Stimulated activated CD4-positive, alpha-beta T cell treated with anti-CD3 and anti-CD28 coated beads, Interleukin-1b, Interleukin-23, amount 100 ng/mL, for 1 hour (primary cell): ENCODE results near the gene GCLC.
"Not testable (repeated sequence)": the region's sequence is repeated elsewhere in the genome, so short reads cannot be mapped to it uniquely, and the experiment has no call there.

Experiments used
- DNase-seq, 2 donors: peaks; one replicate each; pipeline ENCODE4 v3.0.0-alpha.2; 2020; ENCODE audit warnings: low read depth in 2 of 2

Gene GCLC

GRCh38 chr6:53544470-53545308 is at the start of gene GCLC:
Gene GCLC (minus strand): TSS chr6:53545101. CDS start chr6:53544645, 456 bp downstream.
- peak; percentile 60 to 78 for DNase-seq

GRCh38 chr6:53594596-53594995 is 49.7 kb upstream of the GCLC start:
- no peak for DNase-seq

DNA sequence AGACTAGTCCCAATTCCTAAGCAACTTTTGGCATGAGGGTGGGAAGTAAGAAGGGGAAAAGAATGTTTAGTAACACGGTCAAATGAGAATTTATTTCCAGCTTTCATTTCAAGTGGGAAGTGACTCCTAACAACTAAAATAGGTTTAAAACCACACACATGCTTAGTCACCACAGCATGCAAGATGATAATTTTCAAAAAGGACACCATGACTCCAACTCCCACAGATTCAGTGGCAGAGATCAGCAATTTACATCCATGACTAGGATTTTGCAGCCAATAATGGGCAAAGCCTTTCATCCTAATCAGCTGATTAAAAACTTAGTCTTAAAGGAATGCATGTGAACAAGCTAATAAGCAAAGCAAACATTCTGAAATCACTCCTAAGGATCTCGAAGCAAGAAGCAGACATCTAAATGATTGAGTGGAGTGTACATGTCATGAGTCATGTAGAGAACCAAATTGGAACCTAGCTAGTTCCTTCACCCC is 48.1 kb upstream of the GCLC start:
- no peak for DNase-seq

GRCh38 chr6:53591873-53592272 is 47.0 kb upstream of the GCLC start:
- no peak for DNase-seq

- no peak for DNase-seq
Observed at GRCh38 chr6:53588816-53589509, 44.1 kb upstream of the GCLC start.

- DNase-seq, result no peak
Observed at GRCh38 chr6:53587291-53587690, 42.4 kb upstream of the GCLC start.

- DNase-seq, result no peak
Observed at GRCh38 chr6:53585208-53585900, 40.5 kb upstream of the GCLC start.

DNA sequence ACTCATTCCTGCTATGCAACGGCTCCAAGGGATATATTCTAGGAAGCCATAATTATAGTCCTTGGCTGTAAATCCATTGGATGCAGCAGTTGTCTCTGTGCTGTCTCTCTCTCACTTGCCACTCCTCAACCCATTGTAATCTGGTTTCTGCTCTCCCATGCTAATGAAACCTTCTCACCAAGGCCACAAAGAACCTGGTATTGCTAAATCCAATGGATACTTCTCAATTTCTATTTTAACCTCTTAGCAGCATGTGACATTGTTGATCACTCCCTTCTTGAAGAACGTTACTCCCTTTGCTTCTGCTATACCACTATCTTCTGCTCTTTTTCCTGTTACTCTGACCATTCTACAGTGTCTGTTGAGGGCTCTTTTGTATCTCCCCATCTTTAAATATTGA is 39.8 kb upstream of the GCLC start:
- no peak for DNase-seq

DNA sequence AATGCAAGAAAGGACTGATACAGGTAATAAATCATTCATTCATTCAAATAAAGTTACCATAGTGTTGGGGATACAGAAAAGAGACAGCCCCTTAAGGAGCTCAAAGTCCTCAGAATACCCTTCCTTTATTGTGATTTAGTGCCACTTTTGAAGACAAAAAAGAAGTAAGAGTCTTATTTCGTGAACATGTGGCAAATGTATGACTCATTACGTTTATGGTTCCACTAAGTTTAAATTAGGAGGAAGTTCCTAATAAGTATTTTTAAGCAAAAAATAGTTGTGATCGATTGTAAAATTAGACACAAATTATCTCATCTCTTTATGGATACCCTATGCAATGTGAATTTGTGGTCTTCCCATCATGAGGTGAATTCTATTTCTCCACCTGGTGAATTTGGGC is 38.5 kb upstream of the GCLC start:
- no peak for DNase-seq

GRCh38 chr6:53582963-53583362 is 38.1 kb upstream of the GCLC start:
- DNase-seq, result no peak

- no peak for DNase-seq
Observed at GRCh38 chr6:53581856-53582255, 37.0 kb upstream of the GCLC start.

DNA sequence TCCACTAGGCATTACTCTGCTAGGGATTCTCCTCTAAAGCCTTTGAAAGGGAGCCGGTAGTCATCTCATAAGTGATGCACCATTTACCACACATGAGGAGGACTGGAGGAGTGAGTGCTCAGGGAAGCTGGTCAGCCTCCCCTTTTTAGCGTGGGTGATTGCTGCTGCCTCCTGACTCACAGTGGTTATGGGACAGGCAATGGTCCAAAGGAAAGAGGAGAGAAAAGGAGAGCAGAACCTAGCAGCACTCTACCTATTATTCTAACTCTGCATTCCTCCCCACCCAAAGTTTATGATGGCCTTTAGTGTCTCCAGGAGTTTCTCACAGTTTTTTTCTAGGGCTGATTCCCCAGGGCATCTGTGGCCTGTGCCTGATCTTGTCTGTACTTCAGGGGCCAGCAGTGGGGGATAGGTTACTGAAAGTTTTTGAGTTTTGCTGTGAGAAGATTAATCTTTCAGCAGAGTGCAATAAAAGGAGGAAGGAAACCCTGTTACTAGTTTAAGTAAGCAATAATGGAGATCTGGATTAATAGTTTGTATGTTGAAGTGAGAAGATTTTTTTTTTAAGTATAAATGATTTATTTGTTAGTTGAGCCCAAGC is 36.4 kb upstream of the GCLC start:
- no peak for DNase-seq

GRCh38 chr6:53579338-53579737 is 34.4 kb upstream of the GCLC start:
- DNase-seq, result no peak

GRCh38 chr6:53578371-53578770 is 33.5 kb upstream of the GCLC start:
- no peak for DNase-seq

- DNase-seq, result no peak
Observed at GRCh38 chr6:53573299-53573698, 28.4 kb upstream of the GCLC start.

DNA sequence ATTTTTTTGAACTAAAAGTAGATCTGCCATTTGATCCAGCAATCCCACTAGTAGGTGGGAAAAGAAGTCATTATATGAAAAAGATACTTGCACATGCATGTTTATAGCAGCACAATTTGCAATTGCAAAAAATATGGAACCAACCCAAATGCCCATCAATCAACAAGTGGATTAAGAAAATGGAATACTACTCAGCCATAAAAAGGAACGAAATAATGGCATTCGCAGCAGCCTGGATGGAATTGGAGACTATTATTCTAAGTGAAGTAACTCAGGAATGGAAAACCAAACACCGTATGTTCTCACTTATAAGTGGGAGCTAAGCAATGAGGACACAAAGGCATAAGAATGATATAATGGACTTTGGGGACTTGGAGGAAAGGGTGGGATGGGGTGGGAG is 27.5 kb upstream of the GCLC start:
- not testable (repeated sequence) for DNase-seq

DNA sequence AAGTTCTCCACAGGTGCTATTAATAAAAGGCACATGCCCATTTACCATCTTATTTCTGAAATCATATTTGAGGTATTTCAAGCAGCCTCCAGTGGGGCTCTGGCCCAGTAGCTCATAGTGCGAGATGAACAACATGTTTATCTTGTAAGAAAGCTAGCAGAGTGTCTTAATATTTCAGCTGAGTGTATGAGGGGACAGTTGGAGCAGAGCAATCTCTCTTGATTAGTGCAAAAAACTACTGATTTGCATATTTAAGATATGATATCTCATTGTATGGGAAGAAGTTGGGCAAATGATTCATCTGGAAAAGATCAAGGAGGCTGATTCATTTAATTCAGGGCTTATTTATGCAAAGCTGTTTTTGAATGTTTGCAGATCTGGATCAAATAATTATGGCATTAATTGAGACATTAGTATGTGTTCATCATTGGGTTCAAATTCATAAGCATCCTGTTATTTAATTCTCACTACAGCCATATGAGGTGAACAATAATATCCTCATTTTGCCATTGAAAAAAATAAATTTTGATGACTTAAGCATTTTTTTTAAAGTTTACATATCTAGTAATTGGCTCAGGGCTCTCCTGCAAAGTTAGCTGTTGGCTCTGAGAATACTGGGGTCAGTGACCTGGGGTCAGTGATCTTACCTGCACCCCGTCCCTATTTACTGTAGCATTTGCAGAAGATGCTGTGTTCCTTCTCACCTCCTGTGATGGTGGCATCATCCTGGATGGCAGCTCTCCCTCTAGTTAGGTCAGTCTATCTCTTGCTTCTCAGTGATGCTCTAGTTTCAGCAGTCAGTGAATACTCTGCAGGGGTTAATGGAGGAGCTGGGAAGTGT is 24.1 kb upstream of the GCLC start:
- no peak for DNase-seq

GRCh38 chr6:53567701-53568100 is 22.8 kb upstream of the GCLC start:
- DNase-seq, result no peak

DNA sequence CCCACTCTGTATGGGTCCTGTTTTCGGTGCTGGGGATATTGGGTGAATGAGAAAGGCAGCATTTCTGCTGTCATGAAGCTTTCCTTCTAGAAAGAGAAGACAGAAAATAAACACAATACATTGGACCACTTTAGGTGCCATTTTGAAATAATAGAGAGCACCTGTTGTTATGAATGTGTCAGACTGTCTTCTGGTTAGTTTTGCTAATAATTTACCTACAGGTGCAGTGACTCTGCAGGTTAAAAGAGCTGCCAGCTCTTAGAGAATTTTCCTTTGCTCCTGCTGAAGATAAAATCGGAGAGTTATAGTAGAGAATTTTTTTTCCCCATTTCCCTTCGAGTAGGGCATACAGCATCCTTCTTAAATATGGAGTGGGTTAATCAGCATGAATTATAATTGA is 21.9 kb upstream of the GCLC start:
- DNase-seq, result no peak

DNA sequence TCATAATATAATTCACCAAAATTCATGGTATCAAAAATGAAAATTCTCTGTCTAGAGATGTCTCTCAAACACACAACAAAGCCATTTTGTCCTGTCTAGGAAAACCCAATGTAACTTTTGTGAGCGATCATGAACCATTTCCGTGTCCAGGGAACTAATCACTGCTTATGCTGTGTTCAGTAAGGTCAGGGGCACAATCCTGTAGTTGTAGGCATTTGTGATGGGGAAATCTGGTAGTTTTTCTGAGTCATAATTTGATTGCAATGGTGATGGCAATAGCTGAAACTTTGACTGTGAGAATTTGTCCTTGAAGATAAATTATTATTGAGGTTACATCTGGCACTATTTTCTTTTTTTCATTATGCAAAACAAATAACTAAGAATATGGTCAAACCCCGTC is 21.0 kb upstream of the GCLC start:
- DNase-seq, result no peak

- no peak for DNase-seq
Observed at GRCh38 chr6:53564401-53565065, 19.6 kb upstream of the GCLC start.
